Measurements from ENCODE around the gene STK4.
"Not testable (repeated sequence)": the region's sequence is repeated elsewhere in the genome, so short reads cannot be mapped to it uniquely, and the experiment has no call there.

STK4 gene

GRCh38 chr20:45021631-45022030 is 55.3 kb downstream of the STK4 start:
- no peak for TF ChIP-seq CTCF (IDR thresholded peaks at IDR 0.05; ENCODE audit: borderline replicate concordance, insufficient read depth, low read depth, low read length)
- H3K4me3 ChIP-seq (ENCODE audit: low read depth, low read length), result no peak overlapping the region

- not testable (repeated sequence) for H3K4me3 ChIP-seq (ENCODE audit: low read depth, low read length)
Measured at GRCh38 chr20:45023140-45023539, 56.8 kb downstream of the STK4 start.

GRCh38 chr20:45028424-45029136 is 62.3 kb downstream of the STK4 start:
- H3K4me3 ChIP-seq (ENCODE audit: low read depth, low read length), result no peak overlapping the region
- TF ChIP-seq CTCF (IDR thresholded peaks at IDR 0.05; ENCODE audit: borderline replicate concordance, insufficient read depth, low read depth, low read length), result no peak

GRCh38 chr20:45029884-45030283 is 63.6 kb downstream of the STK4 start:
- no peak for TF ChIP-seq CTCF (IDR thresholded peaks at IDR 0.05; ENCODE audit: borderline replicate concordance, insufficient read depth, low read depth, low read length)

GRCh38 chr20:45032276-45032675 is 66.0 kb downstream of the STK4 start:
- no peak overlapping the region for H3K4me3 ChIP-seq (ENCODE audit: low read depth, low read length)
- TF ChIP-seq CTCF (IDR thresholded peaks at IDR 0.05; ENCODE audit: borderline replicate concordance, insufficient read depth, low read depth, low read length), result no peak

More at GRCh38 chr20:45029884-45030283, 63.6 kb downstream of the STK4 start:
- no peak overlapping the region for H3K4me3 ChIP-seq (ENCODE audit: low read depth, low read length)

GRCh38 chr20:45032781-45033180 is 66.5 kb downstream of the STK4 start:
- TF ChIP-seq CTCF (IDR thresholded peaks at IDR 0.05; ENCODE audit: borderline replicate concordance, insufficient read depth, low read depth, low read length), result no peak

GRCh38 chr20:45034436-45034835 is 68.1 kb downstream of the STK4 start:
- H3K4me3 ChIP-seq (ENCODE audit: low read depth, low read length), result no peak overlapping the region
- TF ChIP-seq CTCF (IDR thresholded peaks at IDR 0.05; ENCODE audit: borderline replicate concordance, insufficient read depth, low read depth, low read length), result no peak

More at GRCh38 chr20:45032781-45033180, 66.5 kb downstream of the STK4 start:
- H3K4me3 ChIP-seq (ENCODE audit: low read depth, low read length), result no peak overlapping the region
